GM21528 (cell line): ENCODE data around the gene TMEM212.
A peak's percentile ranks its signal among the peaks of the same experiment; 100 is the strongest.

Experiments used
- ATAC-seq: cut with Tn5 transposase; IDR thresholded peaks from one replicate; pipeline ENCODE4 v1.9.1; 2021; ENCODE audit warnings: mild to moderate bottlenecking, moderate library complexity; ENCODE audit not compliant: unreplicated experiment, low FRiP score

The TMEM212 gene

DNA sequence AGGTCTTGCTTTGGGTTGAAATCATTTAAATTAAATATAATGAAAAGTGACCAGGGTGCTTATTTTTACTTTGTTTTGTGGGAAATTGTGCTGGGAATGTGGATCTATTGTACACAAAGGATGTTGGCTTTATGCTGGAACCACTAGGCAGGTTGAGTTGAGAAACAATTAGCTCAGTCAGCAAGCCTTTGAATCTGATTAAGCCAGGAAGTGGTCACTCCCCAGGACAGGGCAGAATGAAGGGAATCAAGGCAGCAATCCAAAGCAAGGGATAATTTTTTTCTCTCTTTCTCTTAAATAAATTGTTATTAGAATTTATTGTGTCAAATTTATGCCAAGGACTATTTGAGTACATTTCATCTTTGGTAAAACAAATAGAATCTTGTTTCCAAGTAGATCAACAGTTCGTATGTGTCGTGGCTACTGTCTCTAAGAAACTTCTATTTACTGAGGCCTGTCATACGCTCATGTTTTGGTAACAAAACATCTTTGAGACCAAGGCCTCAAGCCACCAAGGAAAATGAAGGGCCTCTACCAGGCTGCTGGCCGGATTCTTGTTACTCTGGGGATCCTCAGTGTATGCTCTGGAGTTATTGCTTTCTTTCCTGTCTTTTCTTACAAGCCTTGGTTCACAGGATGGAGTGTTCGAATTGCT lies at the start of gene TMEM212:
Gene TMEM212, plus strand, starts transcription at position 486 of the 655 bp plus-strand sequence. Its CDS starts 35 bp downstream, at position 521.
- ATAC-seq, result no peak

DNA sequence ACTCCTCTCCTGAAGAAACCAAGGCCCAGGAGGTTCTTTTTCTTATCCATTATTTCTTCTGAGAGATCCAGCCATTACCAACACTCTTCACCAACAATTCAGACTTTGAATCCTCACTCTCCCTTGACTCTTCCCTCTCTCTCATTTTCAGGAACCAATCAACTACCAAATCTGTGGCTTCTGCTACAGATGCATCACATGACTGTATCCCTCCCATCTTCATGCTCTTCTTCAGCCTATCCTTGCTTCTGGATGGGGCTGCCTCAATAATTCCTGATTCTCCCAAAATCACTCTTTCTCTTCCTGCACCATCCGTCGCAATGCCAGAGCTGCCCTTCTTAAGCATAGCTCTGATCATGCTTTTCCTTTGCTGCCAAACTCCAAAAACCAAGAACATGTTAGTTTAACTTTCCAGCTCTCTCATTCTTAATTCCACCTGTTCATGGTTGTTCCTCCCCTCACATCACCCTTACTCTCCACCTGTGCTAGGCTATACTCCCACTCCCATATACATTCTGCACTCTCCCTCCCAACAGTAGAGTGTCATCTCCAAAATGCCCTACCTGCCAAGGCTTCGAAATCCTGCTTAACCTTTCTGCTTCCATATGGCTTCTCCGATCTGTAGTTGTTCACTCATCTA lies 46.4 kb upstream of the TMEM212 start:
- ATAC-seq, result no peak

DNA sequence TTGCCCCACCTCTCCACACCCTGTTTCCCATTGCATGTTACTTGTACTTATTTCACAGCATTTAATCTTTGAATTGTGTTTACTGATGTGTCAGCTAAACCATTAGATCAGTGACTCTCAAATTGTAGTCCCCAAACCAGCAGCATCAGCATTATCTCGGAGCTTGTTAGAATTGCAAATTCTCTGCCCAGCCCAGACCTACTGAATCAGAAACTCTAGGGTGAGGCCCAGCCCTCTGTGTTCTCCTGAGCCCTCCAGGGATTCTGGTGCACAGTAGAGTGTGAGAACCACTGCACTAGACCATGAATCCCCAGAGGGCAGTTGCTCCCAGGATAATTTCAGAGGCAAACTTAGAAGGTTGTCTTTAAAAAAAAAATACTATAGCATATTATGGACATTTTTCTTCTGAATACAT lies 45.9 kb upstream of the TMEM212 start:
- ATAC-seq, result no peak

DNA sequence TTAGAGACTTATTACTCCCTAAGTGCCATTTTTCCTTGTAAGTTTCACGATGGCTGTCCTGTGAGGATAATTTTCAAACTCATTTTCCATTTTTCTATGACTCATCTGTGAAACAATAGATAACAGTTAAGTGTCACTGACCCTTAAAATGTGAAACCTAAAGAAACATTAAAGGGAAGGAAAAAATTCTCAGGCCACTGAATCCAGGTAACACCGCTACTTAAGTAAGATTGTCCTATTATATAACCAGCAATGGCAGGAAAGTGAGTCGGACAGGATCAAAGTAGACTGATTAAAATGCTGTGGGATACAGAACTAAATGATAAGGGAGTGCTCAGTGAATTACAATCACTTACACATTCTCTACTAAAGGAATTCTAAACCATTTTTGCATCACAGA lies 45.3 kb upstream of the TMEM212 start:
- no peak for ATAC-seq

DNA sequence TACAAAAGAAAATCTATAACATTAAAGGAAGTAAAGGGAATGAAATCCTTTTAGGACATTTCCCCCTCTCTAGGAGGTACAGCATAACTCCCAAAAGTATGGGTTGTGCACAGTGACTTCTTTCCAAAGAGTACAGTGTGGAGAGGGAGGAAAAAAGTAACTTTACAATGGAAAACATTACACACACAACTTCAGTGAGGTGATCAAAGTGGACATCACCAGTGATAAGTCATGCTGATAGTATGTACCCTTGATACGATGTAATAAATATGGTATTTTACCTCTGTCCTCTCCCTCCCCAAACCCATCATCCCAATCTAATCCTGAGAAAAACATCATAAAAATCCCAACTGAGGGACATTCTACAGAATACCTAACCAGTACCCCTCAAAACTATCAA lies 43.6 kb upstream of the TMEM212 start:
- ATAC-seq, result no peak

DNA sequence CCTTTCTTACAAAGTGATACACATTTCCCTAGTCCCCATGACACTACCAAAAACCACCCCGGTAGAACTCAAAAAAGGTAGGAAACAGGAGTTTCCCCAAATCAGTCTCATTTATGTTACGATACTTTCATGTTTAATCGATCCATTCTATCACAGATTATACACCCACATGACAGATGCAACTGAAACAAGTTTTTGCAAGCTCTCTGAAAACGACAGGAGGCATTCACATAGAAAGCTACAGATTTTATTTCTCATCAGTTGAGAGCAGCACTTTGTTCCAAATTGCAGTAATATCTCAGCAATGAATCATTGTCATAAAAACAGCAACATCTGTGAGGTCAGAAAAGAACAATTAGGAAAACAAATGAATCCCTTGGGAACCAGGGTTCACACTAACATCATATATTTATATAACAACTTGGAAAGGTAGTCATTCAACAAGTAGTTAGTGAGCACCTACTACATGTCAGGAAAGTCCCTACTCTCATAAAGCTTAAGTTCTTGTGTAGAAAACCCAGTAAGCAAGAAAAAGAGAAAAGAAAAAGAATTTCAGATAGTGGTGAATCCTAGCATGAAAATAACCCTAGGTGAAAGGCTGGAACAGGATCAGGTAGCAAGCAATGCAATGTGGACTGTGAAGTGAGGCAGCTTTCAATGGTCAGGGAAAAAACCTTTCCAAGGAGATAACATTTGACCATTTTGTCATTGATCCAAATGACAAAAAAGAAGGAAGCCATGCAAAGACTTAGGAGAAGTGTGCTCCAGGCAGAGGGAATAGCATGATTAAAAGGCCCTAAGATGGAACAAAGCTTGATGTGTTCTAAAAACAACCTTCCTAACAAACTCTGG lies 41.2 kb upstream of the TMEM212 start:
- no peak for ATAC-seq

DNA sequence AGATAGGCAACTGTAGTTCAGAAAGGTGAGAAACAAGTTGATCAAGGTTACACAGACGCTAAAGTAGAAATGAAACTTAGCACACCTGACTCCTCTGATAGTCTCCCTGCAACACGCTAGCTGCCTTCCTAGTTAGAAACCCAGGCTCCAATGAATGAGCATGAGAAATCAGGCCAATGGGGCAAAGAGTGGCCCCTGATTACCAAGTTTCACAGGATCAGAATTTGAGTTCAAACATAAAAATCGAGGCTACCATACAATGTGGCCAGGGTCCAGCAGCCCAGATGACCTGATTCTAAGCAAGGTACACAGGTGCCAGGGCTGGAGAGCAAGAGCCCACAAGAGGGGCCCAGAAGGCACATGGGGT lies 40.6 kb upstream of the TMEM212 start:
- no peak for ATAC-seq

DNA sequence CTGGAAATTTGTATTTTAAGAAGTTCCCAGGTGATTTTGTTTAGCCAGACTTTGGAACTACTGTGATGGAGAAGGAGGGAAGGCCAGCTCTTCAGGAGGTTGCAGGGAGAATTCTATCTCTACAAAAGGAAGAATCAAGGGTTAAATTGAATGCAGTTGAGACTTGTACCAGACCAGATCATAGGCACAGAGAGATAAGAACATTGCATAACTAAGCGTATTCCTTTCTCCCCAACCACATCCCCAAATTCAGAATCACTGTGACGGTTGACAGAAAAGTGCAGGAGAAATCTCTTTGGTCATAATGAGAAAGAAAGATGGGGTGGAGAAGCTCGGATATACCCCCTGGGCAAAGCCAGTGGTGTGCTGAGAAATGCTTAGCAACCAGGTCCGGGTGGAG lies 40.1 kb upstream of the TMEM212 start:
- ATAC-seq, result no peak

DNA sequence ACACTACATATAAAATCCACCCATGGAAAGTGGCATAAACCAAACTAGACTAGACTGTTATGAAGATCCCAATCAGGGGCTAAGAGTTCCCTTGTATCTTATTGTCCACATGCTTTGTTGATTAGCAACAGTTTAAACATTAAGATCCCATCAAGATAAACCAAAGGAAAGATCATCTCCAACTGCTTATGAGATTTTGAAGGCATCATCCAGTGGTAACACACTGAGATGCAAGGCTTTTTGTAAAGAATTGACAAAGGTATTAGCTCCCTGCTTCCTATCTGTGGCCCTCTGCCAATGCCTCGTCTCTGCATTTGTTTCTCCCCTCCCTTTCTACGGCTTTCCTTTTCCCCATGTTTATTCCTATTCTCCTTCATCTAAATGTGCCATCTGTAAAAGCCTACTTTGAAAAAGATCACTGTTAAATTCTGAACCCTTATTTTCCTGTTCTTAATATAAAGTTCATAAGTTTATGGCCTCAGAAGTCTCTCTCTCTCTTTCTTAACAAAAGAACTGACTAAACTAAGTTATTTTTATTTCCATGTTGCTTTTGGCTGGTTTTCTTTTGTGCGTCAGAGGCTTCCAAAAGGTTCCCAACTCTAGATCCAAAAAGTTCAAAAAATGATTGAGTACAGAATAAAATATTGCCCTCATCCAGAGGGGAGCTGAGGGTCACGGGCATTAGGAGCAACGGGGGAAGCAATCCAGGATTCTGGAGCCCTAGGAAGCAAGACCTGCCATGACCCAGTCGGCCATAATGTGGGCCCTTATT lies 38.3 kb upstream of the TMEM212 start:
- ATAC-seq, result no peak

DNA sequence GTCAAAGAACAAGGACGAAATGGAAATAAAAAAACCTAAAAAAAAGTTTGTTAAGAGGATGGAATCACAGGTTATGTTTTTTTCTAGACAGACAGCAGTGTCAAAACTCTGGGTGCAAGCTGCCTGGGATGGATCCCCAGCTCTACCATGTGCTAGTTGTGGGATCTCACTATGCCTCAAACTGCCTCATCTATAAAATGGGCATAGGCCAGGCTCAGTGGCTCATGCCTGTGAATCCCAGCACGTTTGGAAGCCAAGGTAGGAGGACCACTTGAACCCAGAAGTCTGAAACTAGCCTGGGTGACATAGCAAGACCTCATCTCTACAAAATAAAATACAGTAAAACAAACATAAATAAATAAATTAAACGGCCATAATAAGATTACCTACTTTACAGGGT lies 37.5 kb upstream of the TMEM212 start:
- ATAC-seq, result no peak

DNA sequence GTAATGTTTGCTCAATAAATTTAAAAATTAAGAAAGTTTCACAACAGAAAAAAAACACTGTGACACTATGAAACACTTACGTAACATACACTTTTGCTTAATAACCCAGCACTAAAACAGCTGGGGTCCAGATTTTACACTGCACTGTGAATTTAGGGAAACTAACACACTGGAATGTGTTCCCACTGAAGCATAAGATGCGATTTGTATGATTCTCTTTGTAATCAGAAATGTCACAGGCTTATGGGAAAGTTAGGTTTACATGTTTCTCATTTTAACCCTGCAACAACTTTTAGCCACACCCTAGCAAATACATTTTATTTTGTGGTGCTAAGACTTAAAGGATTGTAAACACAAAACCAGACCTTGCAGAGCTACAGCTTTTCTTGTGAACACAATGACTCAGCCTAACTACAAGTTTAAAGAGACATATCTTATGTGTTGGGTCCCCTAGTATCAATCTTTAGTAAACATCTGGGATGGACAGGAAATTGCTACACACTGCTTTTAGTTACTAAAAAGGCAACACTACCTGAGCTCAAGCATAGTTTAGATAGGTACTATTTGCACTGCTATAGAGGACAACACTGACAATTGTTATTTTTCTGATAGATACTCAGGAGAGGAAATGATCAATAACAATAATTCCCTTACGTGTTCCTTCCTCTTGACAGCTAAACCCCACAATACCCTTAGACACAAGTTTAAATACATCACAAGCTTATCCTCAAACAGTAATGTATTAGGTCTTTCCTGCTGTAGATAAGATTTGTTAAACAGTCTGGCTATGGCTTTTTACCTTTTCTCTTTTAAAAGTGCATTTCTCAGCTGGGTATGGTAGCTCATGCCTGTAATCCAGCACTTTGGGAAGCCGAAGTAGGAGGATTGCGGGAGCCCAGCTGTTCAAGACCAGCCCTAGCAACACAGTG lies 36.7 kb upstream of the TMEM212 start:
- no peak for ATAC-seq

DNA sequence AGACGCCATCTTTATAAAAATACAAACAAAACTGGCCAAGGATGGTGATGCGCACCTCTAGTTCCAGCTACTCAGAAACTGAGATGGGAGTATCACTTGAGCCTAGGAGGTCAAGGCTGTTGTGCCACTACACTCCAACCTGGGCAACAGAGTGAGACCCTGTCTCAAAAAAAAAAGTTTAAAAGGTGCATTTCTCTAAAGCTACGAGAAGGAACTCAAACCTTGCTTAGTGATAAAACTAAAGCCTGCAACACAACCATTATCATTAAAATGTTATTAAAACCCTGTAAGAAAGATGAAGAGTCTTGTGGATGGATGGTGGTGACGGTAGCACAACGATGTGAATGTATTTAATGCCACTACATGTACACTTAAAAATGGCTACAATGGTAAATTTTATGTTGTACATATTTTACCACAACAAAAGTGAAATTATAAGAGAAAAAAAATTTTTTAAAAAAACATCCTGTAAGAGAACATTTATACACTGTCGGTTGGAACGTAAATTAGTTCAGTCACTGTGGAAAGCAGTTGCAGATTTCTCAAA lies 35.9 kb upstream of the TMEM212 start:
- ATAC-seq, result no peak

DNA sequence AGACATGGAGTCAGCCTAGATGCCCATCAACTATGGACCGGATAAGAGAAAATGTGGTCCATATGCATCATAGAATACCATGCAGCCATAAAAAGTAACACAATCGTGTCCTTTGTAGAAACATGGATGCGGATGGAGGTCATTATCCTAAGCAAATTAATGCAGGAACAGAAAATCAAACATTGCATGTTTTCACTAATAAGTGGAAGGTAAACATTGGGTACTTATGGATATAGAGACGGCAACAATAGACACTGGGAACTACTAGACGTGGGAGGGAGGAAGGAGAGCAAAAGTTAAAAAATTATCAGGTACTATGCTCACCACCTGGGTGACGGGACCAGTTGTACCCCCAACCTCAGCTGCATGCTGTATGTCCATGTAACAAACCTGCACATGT lies 35.3 kb upstream of the TMEM212 start:
- no peak for ATAC-seq

DNA sequence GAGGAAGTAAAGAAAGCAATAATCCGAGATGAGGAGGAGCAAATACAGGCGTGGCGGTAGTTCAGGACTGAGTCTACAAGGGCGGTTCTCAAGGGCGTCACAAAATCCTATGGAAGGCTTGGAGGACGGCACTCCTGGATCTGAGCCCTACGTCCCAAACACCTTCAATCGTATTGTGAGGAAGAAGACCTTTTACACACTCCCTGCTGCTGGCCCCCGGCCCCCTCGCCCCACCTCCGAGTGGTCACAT lies 33.6 kb upstream of the TMEM212 start:
- ATAC-seq, result peak; percentile 37

DNA sequence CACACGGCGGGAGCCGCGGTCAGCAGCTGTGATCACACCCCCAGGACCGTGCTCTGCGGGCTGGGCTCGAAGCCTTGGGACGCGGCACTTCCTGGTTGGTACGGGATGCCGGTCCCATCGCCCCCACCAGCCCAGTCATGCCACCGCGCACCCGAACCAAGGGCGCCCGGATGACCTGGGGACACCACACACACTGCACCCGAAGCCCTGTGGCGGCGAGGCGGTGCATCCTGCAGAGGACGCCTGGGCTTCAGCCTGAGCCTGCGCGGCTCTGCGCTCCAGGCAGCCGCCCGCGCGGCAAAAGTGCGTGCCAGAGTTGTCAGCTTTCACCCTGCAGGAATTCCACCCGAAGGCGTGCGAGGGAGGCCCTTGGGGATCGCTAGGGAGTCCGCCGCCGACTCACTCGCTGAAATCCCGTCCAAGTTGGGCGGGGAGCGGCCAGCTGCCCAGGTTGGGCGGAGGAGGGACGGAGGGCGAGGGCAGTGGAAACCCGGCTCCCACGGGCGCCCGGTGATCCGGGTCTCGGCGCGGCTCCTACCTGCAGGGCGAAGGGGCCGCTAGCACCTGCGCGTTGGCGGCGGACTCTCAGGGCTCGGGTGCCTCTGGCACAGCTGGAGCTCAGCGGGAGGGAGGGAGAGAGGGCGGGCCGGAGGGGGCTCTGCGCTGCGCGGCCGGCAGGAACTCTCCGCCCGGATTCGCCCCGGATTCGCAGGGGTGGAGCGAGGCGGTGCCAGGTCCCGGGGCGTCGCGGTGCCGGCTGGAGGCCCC lies 33.1 kb upstream of the TMEM212 start, which contains the start of gene PLD1:
Gene PLD1, minus strand, starts transcription at position 623 of the 768 bp plus-strand sequence. CDS start 72,432 bp downstream, outside the sequence.
- ATAC-seq, result peak; percentile 61

DNA sequence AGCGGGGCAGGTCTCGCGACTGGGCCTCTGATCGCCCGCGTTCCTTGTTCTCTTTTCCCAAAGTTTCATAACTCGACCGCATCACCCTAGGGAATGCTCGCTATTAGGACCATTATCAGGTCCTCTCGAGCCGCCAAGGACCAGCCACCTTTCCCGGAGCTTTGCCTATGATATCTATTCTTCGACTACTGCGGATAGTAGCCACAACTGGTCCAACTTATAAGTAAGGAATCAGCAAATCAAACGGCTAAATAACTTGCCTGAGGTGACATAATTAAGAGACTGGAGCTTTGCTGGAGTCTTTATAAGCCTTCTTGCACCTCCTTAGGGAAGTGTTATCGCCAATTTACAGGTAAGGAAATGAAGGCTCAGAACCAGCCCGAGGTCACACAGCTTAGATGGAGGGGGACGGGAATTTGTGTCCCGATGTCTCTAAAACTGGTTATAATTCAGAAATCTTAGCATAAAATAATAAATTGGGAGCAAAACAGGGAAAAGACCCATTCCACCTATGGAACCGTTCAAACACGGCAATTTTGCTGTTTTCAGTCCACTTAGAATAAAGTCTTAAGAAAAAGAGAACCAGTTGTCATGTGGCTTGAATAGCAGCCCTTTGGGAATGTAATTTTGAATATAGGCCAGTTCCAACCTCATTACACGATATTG lies 32.4 kb upstream of the TMEM212 start:
- no peak for ATAC-seq

DNA sequence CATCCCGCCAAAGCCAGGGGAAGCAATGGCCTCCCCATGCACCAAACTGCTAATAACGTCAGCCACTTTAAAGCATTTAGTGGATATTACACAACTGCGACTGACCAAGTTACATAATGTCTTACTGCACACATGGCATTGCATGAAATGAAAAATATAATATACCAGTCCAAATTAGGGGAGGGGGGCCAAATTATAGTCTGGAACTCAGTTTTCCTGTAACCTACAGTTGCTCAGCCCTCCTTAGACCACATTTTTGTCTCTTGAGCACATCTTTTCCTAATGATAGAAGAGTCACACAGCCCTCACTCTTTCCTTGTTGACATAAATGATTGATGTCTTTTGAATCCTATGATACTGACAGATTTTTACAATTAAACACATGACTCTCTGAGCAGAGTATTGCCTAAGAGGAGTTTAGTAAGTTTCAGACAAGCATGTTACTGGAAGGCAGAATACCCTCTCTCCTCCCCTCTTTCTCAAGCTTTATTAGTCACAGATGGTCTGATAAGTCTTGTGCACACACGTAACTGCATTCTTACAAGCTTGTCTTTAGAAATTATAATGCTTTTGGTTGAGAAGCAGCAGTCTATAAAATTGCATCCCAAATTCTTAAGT lies 31.7 kb upstream of the TMEM212 start:
- no peak for ATAC-seq

DNA sequence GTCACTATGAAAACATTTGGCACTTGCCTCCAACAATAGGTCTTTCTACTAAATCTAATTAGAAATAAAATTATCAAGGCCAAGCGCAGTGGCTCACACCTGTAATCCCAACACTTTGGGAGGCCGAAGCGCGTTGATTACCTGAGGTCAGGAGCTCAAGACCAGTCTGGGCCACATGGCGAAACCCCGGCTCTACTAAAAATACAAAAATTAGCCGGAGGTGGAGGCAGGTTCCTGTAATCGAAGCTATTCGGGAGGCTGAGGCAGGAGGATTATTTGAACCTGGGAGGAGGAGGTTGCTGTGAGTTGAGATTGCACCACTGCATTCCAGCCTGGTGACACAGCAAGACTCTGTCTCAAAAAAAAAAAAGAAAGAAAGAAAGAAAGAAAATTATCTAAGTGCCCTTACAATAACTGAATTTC lies 31.2 kb upstream of the TMEM212 start:
- no peak for ATAC-seq
